ENCODE data around the gene ARHGAP10.
A peak's percentile ranks its signal among the peaks of the same experiment; 100 is the strongest.

Gene ARHGAP10

DNA sequence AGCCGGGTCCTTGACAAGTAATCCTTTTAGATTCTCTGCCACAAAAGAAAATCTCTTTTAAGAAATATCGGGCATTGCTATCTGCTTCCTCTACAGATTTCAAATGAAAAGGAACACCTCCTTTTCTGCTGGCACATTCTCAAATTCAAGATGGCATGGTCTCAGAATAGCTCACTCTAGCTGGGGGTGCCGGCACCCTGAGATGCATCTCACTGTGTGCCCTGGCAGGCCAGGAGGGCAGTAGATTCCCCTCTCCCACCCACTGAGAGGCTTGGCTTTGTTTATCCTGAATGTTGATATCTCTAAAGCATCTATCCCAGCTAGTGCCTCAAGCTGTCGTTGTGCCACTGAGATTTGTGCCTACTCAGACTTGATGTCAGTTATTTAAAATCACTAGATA lies 319.5 kb downstream of the ARHGAP10 start:
- no peak for DNase-seq

- DNase-seq: peak; percentile 38
Measured at GRCh38 chr4:148052448-148052847, 320.6 kb downstream of the ARHGAP10 start.

- DNase-seq: peak; percentile 44
Measured at GRCh38 chr4:148053298-148054003, 321.6 kb downstream of the ARHGAP10 start.

GRCh38 chr4:148054275-148054674 lies 322.4 kb downstream of the ARHGAP10 start:
- peak; percentile 57 for DNase-seq

GRCh38 chr4:148055844-148056243 lies 324.0 kb downstream of the ARHGAP10 start:
- DNase-seq: no peak

DNA sequence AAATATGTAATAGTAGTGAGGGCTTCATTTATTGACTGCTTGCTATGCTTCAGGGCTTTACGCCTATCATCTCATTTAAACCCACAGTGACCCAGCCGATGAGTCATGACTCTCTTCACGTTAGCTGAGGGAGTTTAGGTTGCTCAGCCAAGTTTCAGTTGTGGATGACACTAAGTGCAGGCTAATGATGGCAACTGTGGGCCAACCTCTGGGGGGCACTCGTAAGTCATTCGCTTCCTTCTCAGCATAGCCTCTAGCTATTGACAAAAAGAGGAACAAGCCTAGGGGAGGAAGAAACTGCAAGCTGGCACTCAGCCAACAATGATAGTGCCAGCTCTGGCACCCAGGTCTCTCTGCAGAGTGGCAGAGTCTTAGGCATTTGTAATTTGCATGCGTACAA lies 325.0 kb downstream of the ARHGAP10 start:
- DNase-seq: peak; percentile 87

- peak; percentile 45 for DNase-seq
Measured at GRCh38 chr4:148057516-148057915, 325.6 kb downstream of the ARHGAP10 start.

- no peak for DNase-seq
Measured at GRCh38 chr4:148057984-148058859, 326.3 kb downstream of the ARHGAP10 start.

DNA sequence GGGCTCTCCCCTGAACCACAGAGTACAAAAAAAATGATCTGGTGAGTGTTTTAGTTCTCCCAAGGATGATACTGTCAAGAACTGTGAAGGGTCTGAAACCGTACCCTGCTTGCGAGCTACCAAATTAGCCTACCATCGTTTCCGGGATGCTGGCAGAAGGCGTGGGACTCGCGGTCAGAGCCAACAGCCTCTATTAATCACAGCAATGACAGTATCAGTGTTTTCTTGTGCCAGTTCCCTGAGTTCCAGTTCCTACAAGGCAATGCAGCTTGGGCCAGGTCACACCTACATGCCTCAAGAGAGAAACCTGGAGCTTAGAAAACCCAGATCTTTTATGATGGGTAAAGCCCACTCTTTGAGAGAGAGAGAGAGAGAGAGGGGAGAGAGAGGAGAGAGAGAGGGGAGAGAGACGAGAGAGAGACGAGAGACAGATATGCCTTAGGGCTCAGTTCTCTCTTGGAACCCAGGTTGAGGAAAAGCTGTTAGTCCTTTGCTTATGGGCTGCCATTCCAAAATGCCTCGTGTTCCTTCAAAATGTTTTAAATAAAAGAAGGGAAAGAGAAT lies 327.8 kb downstream of the ARHGAP10 start:
- no peak for DNase-seq

- DNase-seq: peak; percentile 39
Measured at GRCh38 chr4:148060264-148061140, 328.6 kb downstream of the ARHGAP10 start.

DNA sequence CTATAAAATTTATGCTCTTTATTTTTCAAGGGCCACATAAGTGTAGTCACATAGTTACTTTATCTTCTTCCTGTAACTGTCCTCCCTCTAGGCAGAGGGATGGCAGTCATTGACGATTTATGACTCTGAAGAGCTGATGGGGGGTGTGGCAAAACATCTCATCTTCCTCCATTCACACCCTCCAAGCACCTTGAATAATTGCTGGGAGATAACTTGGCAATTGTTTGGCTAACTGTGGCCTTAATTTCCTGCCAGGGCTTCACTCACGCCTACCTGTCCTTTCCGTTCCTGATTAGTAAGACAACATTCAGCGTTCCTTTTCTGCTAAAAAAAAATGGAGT lies 329.2 kb downstream of the ARHGAP10 start:
- peak; percentile 84 for DNase-seq

DNA sequence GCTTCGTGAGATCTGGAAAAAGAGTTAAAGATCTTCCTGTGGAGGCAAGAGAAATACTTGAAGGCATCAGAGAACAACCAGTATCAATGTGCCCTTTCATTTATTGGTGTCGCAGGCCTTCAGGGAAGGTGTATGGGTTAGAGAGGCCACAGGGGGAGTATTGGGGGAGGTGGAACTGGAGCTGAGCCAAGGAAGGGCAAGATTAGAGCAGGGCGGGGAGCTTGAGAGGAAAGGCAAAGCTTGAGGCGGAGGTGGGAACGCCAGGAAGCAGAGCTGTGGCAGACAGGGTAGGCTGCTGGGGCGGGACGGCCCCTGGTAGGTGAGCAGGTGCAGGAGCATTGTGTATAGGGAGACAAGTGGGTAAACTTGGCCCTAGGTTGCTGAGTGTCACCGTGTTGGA lies 329.9 kb downstream of the ARHGAP10 start:
- peak; percentile 87 for DNase-seq

DNA sequence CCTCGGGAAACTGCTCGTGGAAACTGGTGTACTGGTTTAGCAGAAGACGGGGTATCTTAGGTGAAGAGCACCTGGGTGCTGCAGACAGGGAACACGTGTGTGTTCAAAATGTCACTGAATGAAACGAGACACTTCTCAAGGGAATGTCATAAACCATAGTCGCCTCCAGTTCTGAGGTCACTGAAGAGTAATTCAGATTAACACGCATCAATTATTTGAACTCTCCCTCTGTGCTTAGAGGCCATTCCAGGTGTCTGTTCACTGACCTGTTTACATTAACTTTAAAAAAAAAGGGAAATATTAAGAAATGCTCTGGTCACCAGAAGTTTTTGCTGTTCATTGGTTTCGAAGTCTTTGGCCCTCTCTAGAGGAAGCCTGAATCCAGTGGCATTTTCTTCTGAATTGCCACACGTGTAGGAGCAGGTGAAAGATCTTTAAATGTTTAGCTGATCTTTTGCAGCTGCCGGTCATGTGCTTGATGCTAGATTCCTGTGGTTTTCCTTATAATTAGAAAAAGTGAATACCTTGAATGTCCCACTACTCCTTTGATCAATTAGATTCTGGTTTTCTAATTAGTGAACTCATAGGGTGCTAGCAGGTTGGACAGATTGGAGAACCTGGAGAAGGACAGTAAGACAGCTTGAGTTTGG lies 330.5 kb downstream of the ARHGAP10 start:
- peak; percentile 34 for DNase-seq

- DNase-seq: no peak
Measured at GRCh38 chr4:148064451-148064850, 332.6 kb downstream of the ARHGAP10 start.

DNA sequence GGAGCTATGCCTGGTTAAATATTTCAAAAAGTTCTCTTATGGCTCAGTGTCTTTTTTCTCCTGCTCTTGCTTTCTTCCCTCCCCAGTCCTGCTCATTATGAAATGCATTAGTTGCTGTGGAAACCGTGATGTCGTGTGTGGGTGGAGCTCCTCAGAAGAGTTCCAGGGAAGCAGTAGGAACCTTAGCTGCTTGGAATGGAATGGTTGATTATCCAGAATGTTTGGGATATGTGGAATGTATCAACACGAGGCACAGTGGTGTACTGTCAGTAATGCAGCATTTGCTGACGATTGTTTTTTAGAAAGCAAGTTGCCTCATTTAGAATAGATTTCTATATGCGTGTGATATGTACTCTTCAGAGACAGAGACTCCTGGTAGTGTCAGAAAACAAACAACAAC lies 333.2 kb downstream of the ARHGAP10 start:
- peak; percentile 58 for DNase-seq

DNA sequence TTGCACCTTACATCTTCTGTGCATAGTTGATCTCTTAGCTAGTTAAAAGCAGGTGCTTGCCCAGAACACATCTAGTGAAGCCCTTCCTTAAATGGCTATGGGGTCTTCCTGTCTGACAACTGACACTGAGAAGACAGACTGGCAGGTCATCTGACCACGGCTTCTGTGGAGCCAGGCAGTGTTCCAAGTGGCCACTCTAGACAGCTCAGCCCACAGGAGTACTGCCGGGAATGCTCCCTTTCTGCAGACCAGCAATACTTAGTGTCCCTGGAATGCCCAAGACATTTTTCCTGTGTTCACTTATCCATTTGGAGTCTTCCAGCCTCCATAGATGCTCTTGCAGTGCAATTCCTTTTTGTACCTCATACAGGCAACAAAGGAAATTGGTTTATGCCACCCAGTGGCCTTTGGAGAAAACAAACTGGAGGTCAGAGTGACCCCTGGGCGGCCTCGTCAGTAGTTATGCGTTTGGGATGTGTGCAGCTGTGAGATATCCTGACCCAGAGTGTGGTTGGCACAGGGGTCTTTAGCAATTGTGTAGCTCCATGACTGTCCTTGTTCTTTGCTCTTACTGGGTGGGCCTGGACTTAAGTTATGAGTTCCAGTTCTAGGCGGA lies 335.5 kb downstream of the ARHGAP10 start:
- no peak for DNase-seq

GRCh38 chr4:148068065-148068911 lies 336.4 kb downstream of the ARHGAP10 start:
- DNase-seq: no peak

DNA sequence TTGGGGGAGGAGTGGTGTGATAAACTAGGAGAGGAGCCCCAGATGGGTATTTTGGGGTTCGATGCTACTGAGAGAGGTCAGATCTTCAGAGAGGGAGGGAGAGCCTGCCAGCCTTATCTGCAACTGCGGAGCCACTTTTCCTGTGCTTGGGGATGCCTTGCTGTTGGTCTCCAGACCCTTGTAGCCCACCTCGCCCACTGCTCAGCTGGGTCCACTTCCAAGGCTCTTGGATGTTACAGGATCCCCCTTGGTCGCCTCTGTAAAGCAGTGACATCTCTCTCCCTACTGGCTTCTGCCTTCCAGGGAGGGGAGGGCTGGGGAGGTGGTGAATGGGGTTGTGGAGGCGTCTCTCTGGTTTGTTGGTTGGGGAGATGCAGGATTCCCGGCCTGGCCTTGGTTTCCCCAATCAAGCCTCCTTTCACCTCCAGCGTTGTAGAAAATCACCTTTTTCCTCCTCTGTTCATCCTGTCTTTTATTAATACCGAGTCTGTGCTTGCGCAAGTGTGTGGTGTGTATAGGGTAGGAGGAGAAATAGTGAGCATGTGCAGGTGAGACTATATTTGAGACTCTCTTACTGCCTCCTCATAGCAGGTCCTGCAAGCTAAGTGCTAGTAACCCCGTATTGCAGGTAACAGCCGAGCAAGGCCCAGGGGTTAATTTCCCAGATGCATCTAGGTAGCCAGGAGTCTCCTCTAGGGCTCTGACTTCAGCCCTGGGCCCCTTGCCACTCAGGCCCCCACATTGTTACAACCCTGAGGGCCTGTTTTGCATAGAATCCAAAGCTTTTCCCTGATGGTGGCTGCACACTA lies 337.4 kb downstream of the ARHGAP10 start:
- no peak for DNase-seq

GRCh38 chr4:148069895-148070178 lies 337.9 kb downstream of the ARHGAP10 start:
- DNase-seq: no peak

DNA sequence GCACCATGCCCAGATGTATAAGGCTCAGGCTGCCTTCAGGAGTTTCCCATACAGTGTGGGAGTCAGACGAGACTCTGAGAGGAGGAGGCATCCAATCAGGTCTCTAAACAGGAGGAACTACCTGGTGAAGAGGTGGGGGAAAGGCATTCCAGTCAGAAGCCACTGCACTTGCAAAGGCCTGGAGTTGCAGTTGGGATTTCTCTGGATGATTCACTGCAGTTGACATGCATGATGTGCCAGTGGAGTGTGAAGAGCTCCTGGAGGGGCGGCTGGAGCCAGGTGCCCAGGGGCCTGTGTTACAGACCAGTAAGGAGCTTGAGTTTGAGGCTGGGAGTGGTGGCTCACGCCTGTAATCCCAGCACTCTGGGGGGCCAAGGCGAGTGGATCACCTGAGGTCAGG lies 339.1 kb downstream of the ARHGAP10 start:
- no peak for DNase-seq
